NB4 (cell line): ENCODE data around the gene CCDC136.

Experiments
- DNase-seq: peaks from one replicate; pipeline ENCODE4 v3.0.0; 2010; ENCODE audit warnings: low read depth
- H3K4me3 ChIP-seq: one replicate; pipeline ENCODE4 v1.5.1; 2011; ENCODE audit warnings: mild to moderate bottlenecking, low read depth, low read length, moderate library complexity
- CTCF ChIP-seq: IDR thresholded peaks from one replicate; pipeline ENCODE4 v1.5.1; 2012; ENCODE audit warnings: low read depth, low read length
- MAX ChIP-seq: IDR thresholded peaks from 2 replicates; pipeline ENCODE4 v1.6.1; 2011; ENCODE audit warnings: low read depth, low read length
- MYC ChIP-seq: IDR thresholded peaks from 2 replicates; pipeline ENCODE4 v1.6.1; 2011; ENCODE audit warnings: low read depth, low read length
- POLR2A ChIP-seq: IDR thresholded peaks from 2 replicates; pipeline ENCODE4 v1.6.1; 2011; ENCODE audit warnings: mild to moderate bottlenecking; ENCODE audit not compliant: insufficient read length; ENCODE audit errors: extremely low read depth

The CCDC136 gene

GRCh38 chr7:128829391-128830166 is 37.8 kb downstream of the CCDC136 start:
- H3K4me3 ChIP-seq, result no peak overlapping the region
- peak; percentile 51 for DNase-seq
- TF ChIP-seq MAX (no peak), POLR2A (no peak), CTCF (no peak), MYC (no peak)

GRCh38 chr7:128830231-128831177 is 38.7 kb downstream of the CCDC136 start, which contains the start of gene FLNC:
Gene FLNC, plus strand, starts transcription at chr7:128830406. Its CDS starts 232 bp downstream, at chr7:128830638.
- no peak for TF ChIP-seq MAX
- TF ChIP-seq CTCF, result no peak
- TF ChIP-seq POLR2A, result no peak
- peak within 1 kb of the TSS; percentile 42 for H3K4me3 ChIP-seq

GRCh38 chr7:128831178-128831993 is 39.6 kb downstream of the CCDC136 start:
- TF ChIP-seq POLR2A (peak; percentile 67), MYC (peak; percentile 38), MAX (peak; percentile 77), CTCF (no peak)
- DNase-seq, result peak; percentile 93
- peak overlapping the region; percentile 42 for H3K4me3 ChIP-seq

More at GRCh38 chr7:128830231-128831177, 38.7 kb downstream of the CCDC136 start, which contains the start of gene FLNC:
- peak; percentile 51 for DNase-seq

GRCh38 chr7:128831994-128832879 is 40.5 kb downstream of the CCDC136 start:
- H3K4me3 ChIP-seq, result peak overlapping the region; percentile 42
- no peak for TF ChIP-seq CTCF
- TF ChIP-seq MYC, result no peak
- no peak for TF ChIP-seq POLR2A
- TF ChIP-seq MAX, result no peak
- DNase-seq, result peak; percentile 84

- TF ChIP-seq MYC (no peak), POLR2A (no peak), MAX (no peak), CTCF (no peak)
- no peak for DNase-seq
- no peak overlapping the region for H3K4me3 ChIP-seq
Observed at GRCh38 chr7:128832880-128833147, 41.0 kb downstream of the CCDC136 start.
